Calu3 (cell line): Measurements from ENCODE around the gene SMIM3. TPM values are rescaled to one million over a fixed set of nuclear protein-coding genes. Genes with fewer than 3 reads are reported as not detected.

ENCODE experiments used
- BruUV-seq: library from RNA; stranded (reverse); fragments of 400-500 nt; replicated peaks from 2 replicates; lab custom pipeline; 2021; lab: Mats Ljungman, UMichigan
- CTCF ChIA-PET: fragments of 300-600 bp; sonication (Branson Sonifier 250); formaldehyde crosslinking; loops from one replicate; lab custom pipeline; 2022; ENCODE audit warnings: antibody characterized with exemption; lab: Charles Lee
- DNase-seq: peaks from one replicate; pipeline ENCODE4 v3.0.0; 2022
- H3K27ac Mint-ChIP-seq: one replicate; pipeline ENCODE4 v1.8.0; 2022; ENCODE audit warnings: mixed read lengths; ENCODE audit not compliant: unreplicated experiment
- H3K27me3 Mint-ChIP-seq: one replicate; pipeline ENCODE4 v1.8.0; 2022; ENCODE audit warnings: mixed read lengths; ENCODE audit not compliant: unreplicated experiment
- H3K36me3 Mint-ChIP-seq: one replicate; pipeline ENCODE4 v1.8.0; 2022; ENCODE audit warnings: mild to moderate bottlenecking, moderate library complexity, mixed read lengths; ENCODE audit not compliant: insufficient read depth, unreplicated experiment
- H3K4me1 Mint-ChIP-seq: one replicate; pipeline ENCODE4 v1.8.0; 2022; ENCODE audit warnings: mild to moderate bottlenecking, low read depth, mixed read lengths; ENCODE audit not compliant: unreplicated experiment
- H3K4me3 Mint-ChIP-seq: one replicate; pipeline ENCODE4 v1.8.0; 2022; ENCODE audit warnings: mild to moderate bottlenecking, low read depth, moderate library complexity, mixed read lengths; ENCODE audit not compliant: unreplicated experiment
- H3K9me3 Mint-ChIP-seq: one replicate; pipeline ENCODE4 v1.8.0; 2022; ENCODE audit warnings: low read depth, mixed read lengths; ENCODE audit not compliant: unreplicated experiment
- CTCF ChIP-seq: fragments of 200-600 bp; IDR thresholded peaks from one replicate; pipeline ENCODE4 v1.8.0; 2022; ENCODE audit warnings: antibody characterized with exemption; ENCODE audit not compliant: unreplicated experiment
- intact Hi-C: fragments of 100-400 bp; cut with micrococcal nuclease; formaldehyde crosslinking; loops from one replicate; pipeline ENCODE4 v1.10.0; 2022; ENCODE audit not compliant: unreplicated experiment
- total RNA-seq: library from RNA; stranded (reverse); gene quantifications from 2 replicates; pipeline ENCODE4 v1.2.3, GENCODE V29; 2022

The SMIM3 gene
- total RNA-seq, 1 experiment from 2014 or later = 8.4 TPM

- CTCF ChIA-PET = no interaction called here
- no TSS peak for BruUV-seq
- TF ChIP-seq CTCF = no peak
- H3K36me3 Mint-ChIP-seq = peaks cover 30% of the 10 kb centered on the region
- H3K4me3 Mint-ChIP-seq = no peak overlapping the region
- H3K4me1 Mint-ChIP-seq = peaks cover 46% of the 10 kb centered on the region
- H3K27me3 Mint-ChIP-seq = no peaks in the 10 kb centered on the region
- H3K9me3 Mint-ChIP-seq = no peaks in the 10 kb centered on the region
- H3K27ac Mint-ChIP-seq = no peak overlapping the region
- intact Hi-C loops = no loop called here
- DNase-seq = no peak
Observed at GRCh38 chr5:150780816-150781221, 2.3 kb downstream of the SMIM3 start.

GRCh38 chr5:150781706-150782614, 3.4 kb downstream of the SMIM3 start:
- peak overlapping the region; percentile 11 for H3K27ac Mint-ChIP-seq
- TF ChIP-seq CTCF = no peak
- no peaks in the 10 kb centered on the region for H3K27me3 Mint-ChIP-seq
- H3K4me1 Mint-ChIP-seq = peaks cover 46% of the 10 kb centered on the region
- no peak overlapping the region for H3K4me3 Mint-ChIP-seq
- no peak for DNase-seq
- H3K36me3 Mint-ChIP-seq = peaks cover 30% of the 10 kb centered on the region
- intact Hi-C loops = no loop called here
- CTCF ChIA-PET = no interaction called here
- H3K9me3 Mint-ChIP-seq = no peaks in the 10 kb centered on the region
- no TSS peak for BruUV-seq

GRCh38 chr5:150782850-150783249, 4.3 kb downstream of the SMIM3 start:
- intact Hi-C loops = no loop called here
- TF ChIP-seq CTCF = no peak
- Mint-ChIP-seq H3K27me3 (no peaks in the 10 kb centered on the region), H3K9me3 (no peaks in the 10 kb centered on the region), H3K36me3 (peaks cover 30% of the 10 kb centered on the region), H3K4me3 (no peak overlapping the region), H3K27ac (no peak overlapping the region), H3K4me1 (peaks cover 46% of the 10 kb centered on the region)
- no peak for DNase-seq
- CTCF ChIA-PET = no interaction called here
- BruUV-seq = no TSS peak

GRCh38 chr5:150783422-150783928, 4.9 kb downstream of the SMIM3 start:
- H3K27ac Mint-ChIP-seq = peak overlapping the region; percentile 38
- peaks cover 46% of the 10 kb centered on the region for H3K4me1 Mint-ChIP-seq
- no peaks in the 10 kb centered on the region for H3K27me3 Mint-ChIP-seq
- peak overlapping the region; percentile 43 for H3K4me3 Mint-ChIP-seq
- no peaks in the 10 kb centered on the region for H3K9me3 Mint-ChIP-seq
- intact Hi-C loops = no loop called here
- H3K36me3 Mint-ChIP-seq = peaks cover 26% of the 10 kb centered on the region
- TF ChIP-seq CTCF = no peak
- BruUV-seq = no TSS peak
- peak; percentile 68 for DNase-seq
- CTCF ChIA-PET = interaction anchor here (0.6 to 1.5 kb wide), 14 partner anchors 18 to 1827 kb away, joined by 3 to 8 read pairs (median 4); partner anchors contain the start of genes DCTN4 and RBM22
